ENCODE measurements around the gene LCN6. TPM values are rescaled to one million over a fixed set of nuclear protein-coding genes. Genes with fewer than 3 reads are reported as not detected.
"Not testable (repeated sequence)": the region's sequence is repeated elsewhere in the genome, so short reads cannot be mapped to it uniquely, and the experiment has no call there.

Gene LCN6
- total and polyA plus RNA-seq, 2 experiments from 2014 or later, result not detected

GRCh38 chr9:136712690-136713544 is 35.4 kb downstream of the LCN6 start:
- 18% methylated on average over 23 of the region's 56 CpGs for WGBS (ENCODE audit: low lambda C conversion rate, missing lambda C conversion rate)
- H3K9me3 ChIP-seq (ENCODE audit: low read depth), result no peaks in the 10 kb centered on the region
- no peaks in the 10 kb centered on the region for H3K36me3 ChIP-seq (replicated peaks; ENCODE audit: insufficient read depth, low read depth)
- H3K4me2 ChIP-seq, result peak overlapping the region; percentile 96
- no peaks in the 10 kb centered on the region for H3K27me3 ChIP-seq
- no peak overlapping the region for H3K27ac ChIP-seq
- TF ChIP-seq CTCF (IDR thresholded peaks at IDR 0.05; ENCODE audit: poor library complexity) (no peak), EZH2 (IDR thresholded peaks at IDR 0.05; ENCODE audit: borderline replicate concordance) (no peak), EZH2phosphoT487 (IDR thresholded peaks at IDR 0.05; ENCODE audit: low read depth, severe bottlenecking, unreplicated experiment) (no peak)
- H3K4me1 ChIP-seq (ENCODE audit: insufficient read depth), result peaks cover 25% of the 10 kb centered on the region
- peak overlapping the region; percentile 91 for H3K4me3 ChIP-seq
- peak; percentile 10 for DNase-seq (ENCODE audit: low spot score)
- peaks cover 34% of the 10 kb centered on the region for H3K79me2 ChIP-seq
- no peaks in the 10 kb centered on the region for H3K9me2 ChIP-seq (replicated peaks; ENCODE audit: insufficient read depth)
- peak overlapping the region; percentile 78 for H2AFZ ChIP-seq
- H4K20me1 ChIP-seq (ENCODE audit: insufficient read depth, poor library complexity, severe bottlenecking), result no peaks in the 10 kb centered on the region

GRCh38 chr9:136711751-136712689 is 36.3 kb downstream of the LCN6 start, which contains the start of gene DIPK1B:
Gene DIPK1B (plus strand): TSS chr9:136712572. CDS start chr9:136712666, 94 bp downstream.
- H4K20me1 ChIP-seq (ENCODE audit: insufficient read depth, poor library complexity, severe bottlenecking), result no peaks in the 10 kb centered on the region
- H3K79me2 ChIP-seq, result peaks cover 31% of the 10 kb centered on the region
- H2AFZ ChIP-seq, result peak within 1 kb of the TSS; percentile 78
- no peaks in the 10 kb centered on the region for H3K9me2 ChIP-seq (replicated peaks; ENCODE audit: insufficient read depth)
- no peaks in the 10 kb centered on the region for H3K27me3 ChIP-seq
- WGBS (ENCODE audit: low lambda C conversion rate, missing lambda C conversion rate), result 4% methylated on average over 32 of the region's 119 CpGs
- H3K36me3 ChIP-seq (replicated peaks; ENCODE audit: insufficient read depth, low read depth), result no peaks in the 10 kb centered on the region
- peaks cover 25% of the 10 kb centered on the region for H3K4me1 ChIP-seq (ENCODE audit: insufficient read depth)
- DNase-seq (ENCODE audit: low spot score), result peak; percentile 75
- peak within 1 kb of the TSS; percentile 91 for H3K4me3 ChIP-seq
- H3K27ac ChIP-seq, result peak within 1 kb of the TSS; percentile 29
- H3K9me3 ChIP-seq (ENCODE audit: low read depth), result no peaks in the 10 kb centered on the region
- TF ChIP-seq CTCF (IDR thresholded peaks at IDR 0.05; ENCODE audit: poor library complexity), result no peak
- no peak for TF ChIP-seq EZH2phosphoT487 (IDR thresholded peaks at IDR 0.05; ENCODE audit: low read depth, severe bottlenecking, unreplicated experiment)
- no peak for TF ChIP-seq EZH2 (IDR thresholded peaks at IDR 0.05; ENCODE audit: borderline replicate concordance)
- H3K4me2 ChIP-seq, result peak within 1 kb of the TSS; percentile 96

DNA sequence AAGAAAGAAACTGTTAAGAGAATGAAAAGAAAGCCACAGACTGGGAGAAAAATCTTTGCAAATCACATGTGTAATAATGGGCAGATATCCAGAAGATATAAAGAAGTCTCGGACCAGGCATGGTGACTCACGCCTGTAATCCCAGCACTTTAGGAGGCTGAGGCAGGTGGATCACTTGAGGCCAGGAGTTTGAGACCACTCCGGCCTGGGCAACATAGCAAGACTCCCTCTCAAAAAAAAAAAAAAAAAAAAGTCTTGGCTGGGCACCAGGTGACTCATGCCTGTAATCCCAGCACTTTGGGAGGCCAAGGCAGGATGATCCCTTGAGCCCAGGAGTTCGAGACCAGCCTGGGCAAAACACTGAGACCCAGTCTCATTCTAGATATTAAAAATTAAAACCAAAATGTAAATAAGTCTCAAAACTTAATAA is 37.1 kb downstream of the LCN6 start:
- H2AFZ ChIP-seq; H3K36me3 ChIP-seq (replicated peaks; ENCODE audit: insufficient read depth, low read depth); DNase-seq (ENCODE audit: low spot score); H4K20me1 ChIP-seq (ENCODE audit: insufficient read depth, poor library complexity, severe bottlenecking); H3K9me2 ChIP-seq (replicated peaks; ENCODE audit: insufficient read depth); H3K27ac ChIP-seq; H3K9me3 ChIP-seq (ENCODE audit: low read depth); H3K27me3 ChIP-seq; H3K4me3 ChIP-seq: not testable (repeated sequence)
- Histone ChIP-seq H3K4me1 (ENCODE audit: insufficient read depth) (peaks cover 25% of the 10 kb centered on the region), H3K4me2 (peak overlapping the region; percentile 93), H3K79me2 (peaks cover 26% of the 10 kb centered on the region)
- 70% methylated on average over 4 of the region's 4 CpGs for whole genome bisulfite sequencing (ENCODE audit: low lambda C conversion rate, missing lambda C conversion rate)

Data from hepatocyte (in vitro differentiated cells).